ENCODE data around the gene CARD9.
"Not testable (repeated sequence)": the region's sequence is repeated elsewhere in the genome, so short reads cannot be mapped to it uniquely, and the experiment has no call there.

CARD9 gene

GRCh38 chr9:136363106-136363948 lies 10.1 kb downstream of the CARD9 start, which contains the start of gene DNLZ:
TSS of gene DNLZ (minus strand) at chr9:136363744. CDS start at chr9:136363714, 30 bp downstream.
- peak; percentile 82 for DNase-seq

- no peak for DNase-seq
These were observed 11.1 kb downstream of the CARD9 start for GRCh38 chr9:136362450-136362784.

GRCh38 chr9:136361754-136362449 lies 11.6 kb downstream of the CARD9 start:
- no peak for DNase-seq

- DNase-seq = no peak
These were observed 12.3 kb downstream of the CARD9 start for GRCh38 chr9:136361047-136361753.

DNA sequence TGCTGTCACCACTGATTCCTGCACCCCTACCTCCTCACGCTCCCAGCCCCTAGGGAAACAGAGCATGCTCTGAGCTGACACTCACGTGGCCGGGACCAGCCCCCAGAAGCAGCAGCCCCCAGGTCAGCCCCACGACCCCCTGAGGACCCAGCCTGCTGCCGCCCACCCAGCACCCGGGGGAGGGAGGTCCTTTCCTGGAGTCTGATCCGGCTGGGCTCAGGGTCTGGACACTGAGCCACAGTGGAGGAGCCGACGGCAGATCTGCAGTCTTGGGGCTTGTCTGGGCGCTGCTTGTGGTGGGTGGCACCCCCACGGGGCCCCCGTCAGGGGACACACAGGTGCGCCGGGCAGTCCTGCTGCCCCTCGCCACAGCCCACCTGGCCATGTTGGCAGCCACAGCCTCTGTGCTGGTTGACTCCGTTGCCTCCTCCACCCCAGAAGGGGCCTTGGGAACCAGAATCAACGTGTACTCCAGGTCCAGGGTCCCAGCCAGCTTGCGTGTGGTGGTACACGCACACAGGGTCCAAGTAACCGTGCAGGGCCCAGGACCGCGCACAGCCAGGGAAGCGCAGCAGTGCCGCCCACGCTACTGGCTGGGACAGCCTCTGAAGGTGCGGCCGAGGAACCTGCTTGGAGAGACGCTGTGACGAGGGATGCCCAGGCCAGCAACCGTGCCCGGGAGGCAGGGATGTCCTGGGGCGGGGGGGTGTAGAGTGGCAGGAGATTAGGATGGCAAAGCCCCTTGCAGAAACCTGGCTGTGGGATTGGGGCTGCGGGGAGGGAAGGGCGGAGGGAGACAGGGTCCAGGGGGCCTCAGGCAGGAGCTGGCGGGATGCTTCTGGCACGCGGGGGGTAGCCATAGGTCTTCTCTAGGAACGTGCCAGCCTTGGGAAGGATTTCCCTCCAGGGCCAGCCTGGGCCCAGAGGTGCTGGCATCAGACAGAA lies 13.4 kb downstream of the CARD9 start:
- DNase-seq = no peak

DNA sequence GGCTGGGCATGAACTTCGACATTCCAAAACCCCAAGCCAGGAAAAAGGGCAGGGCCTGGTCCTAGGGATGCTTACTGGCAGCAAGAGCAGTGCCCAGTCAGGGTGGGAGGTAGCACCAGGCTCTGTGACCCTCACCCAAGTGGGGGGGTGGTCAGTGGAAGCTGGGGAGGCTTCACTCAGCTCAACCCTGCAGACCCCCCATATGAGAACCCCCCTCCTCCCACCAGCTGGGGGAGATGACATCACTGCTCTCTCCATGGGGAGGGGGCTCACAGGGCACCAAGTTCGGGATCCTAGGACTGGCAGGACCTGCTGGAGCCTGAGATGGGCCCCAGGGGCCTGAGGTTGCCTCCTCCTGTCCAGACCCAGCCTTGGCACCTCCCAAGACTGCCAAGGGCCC lies 14.6 kb downstream of the CARD9 start:
- DNase-seq = no peak

DNA sequence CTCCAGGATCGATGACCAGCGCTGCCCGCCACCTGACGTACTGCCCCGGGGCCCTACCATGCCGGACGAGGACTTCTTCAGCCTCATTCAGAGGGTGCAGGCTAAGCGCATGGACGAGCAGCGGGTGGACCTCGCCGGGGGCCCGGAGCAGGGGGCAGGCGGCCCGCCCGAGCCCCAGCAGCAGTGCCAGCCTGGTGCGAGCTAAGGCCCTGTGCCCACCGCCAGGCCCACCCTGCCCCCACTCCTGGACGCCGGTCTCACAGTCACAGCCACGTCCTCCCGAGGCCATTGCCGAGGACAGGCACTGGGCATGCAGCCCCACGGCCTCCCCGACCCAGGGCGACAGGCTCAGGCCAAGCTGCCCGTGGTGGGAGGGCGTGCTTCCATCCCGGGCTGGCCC lies 15.5 kb downstream of the CARD9 start:
- no peak for DNase-seq

DNA sequence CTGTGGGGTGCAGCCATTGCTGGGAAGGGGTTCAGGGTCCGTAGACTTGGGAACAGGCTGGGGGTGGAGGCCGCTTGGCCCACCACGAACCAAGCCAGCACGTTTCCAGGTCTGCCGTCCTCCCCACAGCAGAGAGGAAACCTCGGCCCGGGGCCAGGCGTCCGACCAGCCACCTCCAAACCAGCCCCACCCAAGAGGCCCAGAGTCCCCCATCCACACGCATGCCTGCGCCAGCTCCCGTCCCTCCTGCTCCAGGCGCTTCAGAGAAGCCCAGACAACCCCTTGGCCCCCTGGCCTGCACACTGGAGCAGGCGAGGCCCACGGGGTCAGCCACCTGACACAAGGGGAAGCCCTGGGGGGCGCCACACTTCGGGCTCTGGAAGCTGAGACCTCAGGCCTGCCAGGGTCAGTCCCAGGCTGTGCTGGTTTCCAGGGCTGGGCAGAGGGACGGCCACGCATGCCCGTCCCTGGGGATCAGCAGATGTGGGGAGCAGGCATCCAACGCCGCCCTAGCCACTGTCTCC lies 16.2 kb downstream of the CARD9 start:
- no peak for DNase-seq

- no peak for DNase-seq
These were observed 17.6 kb downstream of the CARD9 start for GRCh38 chr9:136355616-136356557.

DNA sequence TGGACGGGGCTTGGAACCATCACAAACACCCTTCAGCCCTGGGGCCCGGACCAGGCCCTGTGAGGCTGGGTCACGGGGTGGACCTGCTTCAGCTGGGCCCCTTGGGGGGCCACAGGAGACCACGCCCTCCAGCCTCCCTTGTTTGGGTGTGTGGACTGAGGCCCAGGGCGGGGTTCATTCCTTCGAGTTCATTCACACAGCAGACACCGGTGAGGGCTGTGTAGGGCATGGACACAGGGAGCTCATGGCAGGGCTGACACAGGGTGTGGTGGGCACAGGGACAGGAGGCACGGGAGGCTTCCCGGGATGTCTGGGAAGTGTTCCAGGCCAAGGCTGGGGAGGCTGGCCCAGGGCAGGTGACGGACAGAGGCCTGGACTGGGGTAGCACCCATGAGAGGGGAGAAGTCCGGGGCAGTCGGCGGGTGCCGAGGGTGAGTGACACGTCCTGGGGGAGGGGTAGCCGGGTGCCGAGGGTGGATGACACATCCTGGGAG lies 18.8 kb downstream of the CARD9 start:
- DNase-seq = no peak

DNA sequence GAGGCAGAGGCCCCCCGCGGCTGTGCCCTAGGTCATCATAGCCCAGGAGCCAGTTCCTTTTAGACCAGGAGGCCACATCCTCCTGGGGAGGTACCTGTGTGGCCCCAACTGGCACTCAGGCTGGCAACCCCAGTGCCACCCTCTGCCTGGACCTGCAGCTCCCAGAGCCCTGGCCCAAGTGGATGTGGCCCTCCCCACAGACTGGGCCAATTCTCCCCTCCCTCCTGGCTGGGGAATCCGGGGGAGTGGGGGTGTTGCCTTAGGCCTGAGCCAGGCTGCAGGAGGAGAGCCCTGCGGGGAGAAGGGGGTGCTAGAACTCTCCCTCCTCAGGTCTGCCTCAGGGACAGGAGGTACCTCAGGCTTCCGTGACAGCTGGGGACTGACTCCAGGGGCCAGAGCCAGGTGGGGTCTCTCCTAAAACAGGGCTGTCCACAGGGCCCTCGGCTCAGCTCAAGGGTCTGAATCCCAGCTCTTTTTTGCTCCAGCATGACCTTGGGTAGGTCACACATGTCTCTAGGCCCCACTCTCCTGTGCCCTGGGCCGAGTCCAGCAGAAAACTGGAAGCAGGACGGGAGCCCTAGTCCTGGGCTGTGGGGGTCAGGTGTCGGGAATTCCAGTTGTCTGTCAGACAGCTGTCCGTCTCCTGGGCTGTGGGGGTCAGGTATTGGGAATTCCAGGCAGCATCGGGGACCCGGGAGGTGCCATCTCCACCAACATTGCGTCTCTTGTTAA lies 19.5 kb downstream of the CARD9 start:
- DNase-seq = no peak

DNA sequence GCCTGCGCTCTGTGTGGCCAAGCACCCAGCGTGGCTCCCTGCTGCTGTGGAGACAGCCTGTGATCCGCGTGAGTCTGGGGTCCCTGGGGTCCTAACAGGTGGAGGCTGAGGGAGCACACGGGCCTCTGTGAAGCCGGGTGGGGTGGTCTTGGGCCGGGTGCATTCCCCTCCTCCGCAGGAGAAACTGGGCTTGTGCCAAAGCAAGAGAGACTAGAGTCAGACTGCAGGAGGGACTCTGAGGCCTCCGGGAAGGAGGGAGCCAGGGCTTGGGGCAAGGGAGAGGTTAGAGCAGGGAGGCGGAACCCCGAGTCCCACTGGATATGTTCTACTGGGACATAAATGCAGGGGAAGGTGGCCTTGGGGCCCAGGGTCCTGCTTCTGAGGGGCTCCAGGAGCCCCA lies 20.4 kb downstream of the CARD9 start:
- no peak for DNase-seq

- no peak for DNase-seq
These were observed 20.8 kb downstream of the CARD9 start for GRCh38 chr9:136352682-136353081.

GRCh38 chr9:136351868-136352267 lies 21.6 kb downstream of the CARD9 start:
- not testable (repeated sequence) for DNase-seq

DNA sequence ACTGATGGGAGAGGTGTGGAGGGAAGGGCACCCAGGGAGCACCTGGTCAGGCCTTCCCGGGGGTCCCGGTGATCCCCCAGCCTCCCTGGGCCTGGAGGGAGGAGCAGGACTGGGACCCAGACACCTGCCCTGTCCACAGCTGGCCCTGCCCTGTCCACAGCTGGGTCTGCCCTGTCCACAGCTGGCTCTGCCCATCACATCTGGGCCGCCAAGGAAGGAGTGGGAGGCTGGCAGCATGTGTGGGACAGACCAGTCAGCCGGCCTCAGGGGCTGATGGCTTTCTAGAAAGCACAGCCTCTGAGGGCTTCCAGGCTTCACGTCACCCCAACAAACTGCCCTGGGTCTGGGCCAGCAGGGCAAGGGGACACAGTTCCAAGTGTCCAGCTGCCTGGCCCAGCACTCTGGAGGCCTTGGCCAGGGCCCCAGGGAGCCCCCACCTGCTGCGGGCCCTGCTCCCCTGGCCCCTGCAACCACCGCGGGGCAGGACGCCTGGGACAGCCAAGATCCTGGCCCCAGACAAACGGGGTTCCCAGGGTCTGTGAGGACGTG lies 22.1 kb downstream of the CARD9 start:
- DNase-seq = no peak

GRCh38 chr9:136349546-136349945 lies 23.9 kb downstream of the CARD9 start:
- DNase-seq = no peak

DNA sequence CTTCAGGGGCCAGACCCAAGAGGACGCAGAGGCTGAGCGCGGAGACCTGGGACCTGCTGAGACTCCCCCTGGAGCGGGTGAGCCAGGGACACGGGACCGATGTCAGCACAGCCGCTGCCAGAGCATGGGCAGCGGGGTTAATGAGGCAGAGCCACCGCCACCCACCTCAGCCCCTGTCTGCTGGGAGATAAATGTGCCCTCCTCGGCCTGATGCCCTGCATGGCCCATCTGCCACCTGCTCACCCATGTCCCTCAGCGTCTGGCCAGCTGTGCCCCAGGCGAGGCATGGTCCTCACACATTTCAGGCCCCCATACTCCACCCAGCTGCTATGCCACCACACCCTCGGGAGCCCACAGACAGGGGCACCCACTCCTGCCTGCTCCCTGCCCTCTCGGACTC lies 24.8 kb downstream of the CARD9 start:
- DNase-seq = no peak

- no peak for DNase-seq
These were observed 25.8 kb downstream of the CARD9 start for GRCh38 chr9:136347472-136348256.

DNA sequence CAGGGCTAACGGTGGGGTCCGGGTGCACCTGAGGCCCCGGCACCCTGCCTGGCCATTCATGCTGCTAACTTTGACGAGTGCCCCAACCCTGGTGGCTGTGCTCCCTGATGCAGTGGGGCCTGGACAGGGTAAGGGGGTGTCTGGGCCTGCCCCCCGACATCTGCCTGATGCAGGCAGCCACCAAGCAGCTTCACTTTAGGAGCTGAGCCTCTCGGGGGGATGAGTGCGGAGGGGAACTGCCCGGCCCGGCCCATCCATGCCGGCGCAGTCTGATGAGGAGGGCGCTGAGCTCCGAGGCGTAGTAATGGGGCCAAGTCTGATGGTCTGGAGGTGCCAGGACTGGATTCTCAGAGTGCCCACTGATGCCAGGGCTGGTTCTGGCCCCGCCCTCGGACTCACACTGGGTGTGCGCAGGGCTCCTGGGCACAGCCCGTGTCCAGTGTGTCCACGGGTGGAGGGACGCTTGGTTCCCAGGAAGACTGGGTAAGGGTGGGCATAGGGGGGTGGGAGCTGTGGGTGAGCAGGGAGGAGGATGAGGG lies 26.5 kb downstream of the CARD9 start:
- no peak for DNase-seq

Measured in effector CD4-positive, alpha-beta T cell (primary cell).